Measurements from ENCODE around the gene GP1BA.

Gene GP1BA

DNA sequence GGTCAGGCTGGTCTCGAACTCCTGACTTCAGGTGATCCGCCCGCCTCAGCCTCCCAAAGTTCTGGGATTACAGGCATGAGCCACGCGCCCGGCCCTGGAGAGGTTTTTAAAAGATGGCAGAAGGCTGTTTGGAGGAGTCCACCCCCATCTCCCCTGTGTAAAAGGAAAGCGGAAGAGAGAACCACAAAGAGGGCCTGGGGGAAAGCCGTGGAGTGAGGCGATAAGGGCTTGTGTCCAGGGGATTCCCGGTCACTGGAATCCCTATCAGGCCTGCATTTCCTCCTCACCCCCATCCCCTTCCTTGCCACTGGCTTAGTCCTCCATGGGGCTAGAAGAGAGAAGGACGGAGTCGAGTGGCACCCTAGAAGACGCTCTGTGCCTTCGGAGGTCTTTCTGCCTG, at the start of gene GP1BA:
GP1BA (plus strand) TSS at position 315 of the 400 bp plus-strand sequence. CDS start 328 bp downstream, outside the sequence.
- no peak for DNase-seq (ENCODE audit: low read depth)

DNA sequence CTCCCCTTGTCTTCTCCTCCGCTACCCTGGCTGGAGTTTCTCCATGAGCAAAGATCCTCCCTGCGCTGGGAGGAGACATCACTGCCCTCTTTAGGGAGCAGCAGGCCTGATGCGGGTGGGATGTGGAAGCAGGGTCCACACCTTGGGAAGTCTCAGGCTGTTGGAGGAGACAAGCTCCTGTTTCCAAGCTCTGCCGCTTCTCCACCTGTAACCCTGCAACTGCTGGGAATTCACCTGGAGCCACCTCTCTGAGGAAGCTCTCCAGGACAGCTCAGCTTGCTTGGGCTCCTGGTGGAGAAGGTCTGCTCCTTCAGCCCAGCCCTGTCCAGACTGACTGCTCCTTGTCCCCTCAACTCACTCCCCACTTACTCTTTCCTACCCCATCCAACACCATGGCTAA, 47.6 kb upstream of the GP1BA start:
- DNase-seq (ENCODE audit: low read depth): no peak

DNA sequence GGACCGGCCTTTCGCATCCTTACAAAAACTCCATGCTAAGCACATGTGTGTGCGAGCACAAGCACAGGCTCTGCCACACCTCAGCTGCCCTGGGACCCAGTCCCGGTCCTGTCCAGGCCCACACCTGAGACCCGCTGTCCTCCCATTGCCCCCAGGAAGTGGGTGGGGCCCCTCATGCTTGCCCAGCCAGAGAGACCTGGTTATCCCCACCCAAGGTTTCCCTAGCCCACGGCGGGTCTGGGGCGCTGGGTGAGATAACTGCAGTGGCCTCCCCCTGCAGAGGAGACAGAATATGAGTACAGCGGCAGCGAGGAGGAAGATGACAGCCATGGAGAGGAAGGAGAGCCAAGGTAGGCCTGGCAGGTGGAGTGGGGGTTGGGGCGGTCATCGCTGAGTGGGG, 45.2 kb upstream of the GP1BA start:
- DNase-seq (ENCODE audit: low read depth): no peak

DNA sequence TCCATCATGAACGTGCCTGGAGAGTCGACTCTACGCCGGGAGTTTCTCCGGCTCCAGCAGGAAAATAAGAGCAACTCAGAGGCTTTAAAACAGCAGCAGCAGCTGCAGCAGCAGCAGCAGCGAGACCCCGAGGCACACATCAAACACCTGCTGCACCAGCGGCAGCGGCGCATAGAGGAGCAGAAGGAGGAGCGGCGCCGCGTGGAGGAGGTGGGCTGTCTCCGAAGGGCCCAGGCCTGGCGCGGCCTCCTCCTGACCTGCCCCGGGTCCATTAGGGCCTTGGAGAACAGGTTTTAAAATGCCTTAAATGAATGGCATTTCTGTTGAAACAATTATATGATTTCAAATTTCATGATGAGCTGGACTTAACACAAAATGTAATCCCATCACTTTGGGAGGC, 44.5 kb upstream of the GP1BA start:
- no peak for DNase-seq (ENCODE audit: low read depth)

DNA sequence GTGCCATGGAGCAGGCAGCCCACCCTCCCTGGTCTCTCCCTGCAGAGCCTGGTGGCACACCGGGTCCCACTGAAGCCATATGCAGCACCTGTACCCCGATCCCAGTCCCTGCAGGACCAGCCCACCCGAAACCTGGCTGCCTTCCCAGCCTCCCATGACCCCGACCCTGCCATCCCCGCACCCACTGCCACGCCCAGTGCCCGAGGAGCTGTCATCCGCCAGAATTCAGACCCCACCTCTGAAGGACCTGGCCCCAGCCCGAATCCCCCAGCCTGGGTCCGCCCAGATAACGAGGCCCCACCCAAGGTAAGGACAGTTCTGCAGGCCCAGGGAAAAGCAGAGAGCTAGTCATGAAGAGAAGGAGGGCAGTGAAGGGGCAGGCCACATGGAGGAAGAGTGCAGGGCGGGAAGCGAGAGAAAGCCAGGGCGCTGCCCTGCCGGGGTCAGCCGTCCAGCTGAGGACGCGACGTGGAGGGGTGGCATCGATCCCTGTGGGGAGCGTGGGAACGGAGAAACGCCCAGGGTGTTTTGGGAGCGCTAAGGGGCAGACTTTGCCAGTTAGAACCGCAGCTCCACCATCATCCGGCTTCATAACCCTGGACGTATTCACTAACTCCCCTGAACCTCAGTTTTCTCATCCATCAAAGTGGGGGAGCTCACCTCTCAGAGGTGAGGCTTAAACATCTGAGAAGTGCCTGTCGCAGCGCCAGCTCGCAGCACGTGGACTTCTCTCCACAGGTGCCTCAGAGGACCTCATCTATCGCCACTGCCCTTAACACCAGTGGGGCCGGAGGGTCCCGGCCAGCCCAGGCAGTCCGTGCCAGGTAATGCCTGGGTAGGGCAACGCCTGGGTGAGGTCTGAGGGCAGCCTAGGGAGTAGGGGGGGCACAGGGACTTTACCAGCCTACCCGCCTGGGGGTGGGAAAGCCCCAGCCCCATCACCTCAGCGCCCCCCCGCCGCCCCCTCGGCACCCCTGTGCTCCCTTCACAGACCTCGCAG, 40.4 kb upstream of the GP1BA start:
- no peak for DNase-seq (ENCODE audit: low read depth)

DNA sequence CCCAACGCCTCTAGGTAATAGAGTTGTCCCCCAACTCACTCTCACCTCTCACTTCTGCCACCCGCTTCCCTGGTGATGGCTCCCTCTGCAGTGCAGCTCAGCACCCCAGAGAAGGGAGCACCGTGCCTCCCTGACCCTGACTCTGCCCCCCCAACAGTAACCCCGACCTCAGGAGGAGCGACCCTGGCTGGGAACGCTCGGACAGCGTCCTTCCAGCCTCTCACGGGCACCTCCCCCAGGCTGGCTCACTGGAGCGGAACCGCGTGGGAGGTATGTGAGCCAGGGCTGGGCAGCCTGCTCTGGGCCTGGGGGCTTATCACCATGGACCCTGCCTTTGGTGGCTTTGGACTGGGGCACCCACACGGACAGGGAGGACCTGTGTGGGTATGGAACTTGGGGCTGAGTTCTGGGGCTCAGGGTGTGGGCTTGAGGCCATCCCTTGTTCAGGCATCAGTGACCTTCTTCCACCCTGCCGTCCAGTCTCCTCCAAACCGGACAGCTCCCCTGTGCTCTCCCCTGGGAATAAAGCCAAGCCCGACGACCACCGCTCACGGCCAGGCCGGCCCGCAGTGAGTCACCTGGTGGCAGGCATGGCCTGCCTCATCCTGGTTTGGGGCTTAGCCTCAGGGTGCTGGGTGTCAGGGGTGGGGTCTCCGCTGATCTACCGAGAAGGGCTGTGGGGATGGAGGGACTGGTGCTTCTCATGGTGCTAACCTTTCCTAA, 39.4 kb upstream of the GP1BA start:
- no peak for DNase-seq (ENCODE audit: low read depth)

DNA sequence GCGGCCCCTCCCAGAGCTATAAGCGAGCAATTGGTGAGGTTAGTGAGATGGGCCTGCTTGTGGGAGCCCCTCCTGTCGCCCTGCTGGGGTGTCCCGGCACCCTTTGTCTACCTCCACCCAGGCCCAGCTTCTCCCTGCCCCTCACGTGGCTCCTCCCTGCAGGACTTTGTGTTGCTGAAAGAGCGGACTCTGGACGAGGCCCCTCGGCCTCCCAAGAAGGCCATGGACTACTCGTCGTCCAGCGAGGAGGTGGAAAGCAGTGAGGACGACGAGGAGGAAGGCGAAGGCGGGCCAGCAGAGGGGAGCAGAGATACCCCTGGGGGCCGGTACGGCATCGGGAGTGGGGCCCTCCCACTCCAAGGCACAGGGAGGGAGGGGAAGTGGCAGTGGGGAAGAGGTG, 38.8 kb upstream of the GP1BA start:
- DNase-seq (ENCODE audit: low read depth): no peak

DNA sequence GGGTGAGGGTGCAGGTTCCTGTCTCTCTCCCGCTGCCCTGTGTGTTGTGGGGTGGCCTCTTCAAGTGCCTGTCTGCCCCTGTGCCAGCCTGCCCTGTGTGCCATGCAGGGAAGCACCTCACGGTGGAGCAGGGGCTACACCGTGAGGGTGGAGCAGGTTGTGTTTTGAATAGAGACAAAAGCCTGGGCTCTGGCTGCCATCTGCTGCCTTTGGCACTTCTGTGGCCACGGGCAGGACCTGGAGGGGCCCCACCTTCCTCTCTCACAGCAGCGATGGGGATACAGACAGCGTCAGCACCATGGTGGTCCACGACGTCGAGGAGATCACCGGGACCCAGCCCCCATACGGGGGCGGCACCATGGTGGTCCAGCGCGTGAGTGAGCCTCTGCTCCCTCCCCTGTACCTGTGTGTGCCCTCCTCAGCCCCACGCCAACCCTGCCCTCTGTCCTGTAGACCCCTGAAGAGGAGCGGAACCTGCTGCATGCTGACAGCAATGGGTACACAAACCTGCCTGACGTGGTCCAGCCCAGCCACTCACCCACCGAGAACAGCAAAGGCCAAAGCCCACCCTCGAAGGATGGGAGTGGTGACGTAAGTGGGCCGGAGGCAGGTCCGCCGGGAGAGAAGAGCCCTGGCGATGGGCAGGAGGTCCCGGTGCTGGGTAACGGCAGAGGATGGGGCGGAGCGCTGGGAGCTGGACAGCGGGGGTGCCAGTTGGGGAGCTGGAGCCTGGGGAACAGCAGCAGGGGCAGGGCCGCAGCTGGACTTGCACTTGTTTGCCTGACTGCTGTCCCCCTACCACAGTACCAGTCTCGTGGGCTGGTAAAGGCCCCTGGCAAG, 38.1 kb upstream of the GP1BA start:
- DNase-seq (ENCODE audit: low read depth): no peak

DNA sequence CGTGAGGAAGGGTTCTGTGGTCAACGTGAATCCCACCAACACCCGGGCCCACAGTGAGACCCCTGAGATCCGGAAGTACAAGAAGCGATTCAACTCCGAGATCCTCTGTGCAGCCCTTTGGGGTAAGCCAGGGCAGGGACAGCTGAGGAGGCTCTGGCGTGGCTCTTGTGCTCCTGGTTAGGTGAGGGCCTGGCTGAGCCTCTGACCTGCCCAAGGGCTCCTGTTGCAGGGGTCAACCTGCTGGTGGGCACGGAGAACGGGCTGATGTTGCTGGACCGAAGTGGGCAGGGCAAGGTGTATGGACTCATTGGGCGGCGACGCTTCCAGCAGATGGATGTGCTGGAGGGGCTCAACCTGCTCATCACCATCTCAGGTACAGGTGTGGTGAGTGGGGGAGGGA, 37.0 kb upstream of the GP1BA start:
- no peak for DNase-seq (ENCODE audit: low read depth)

DNA sequence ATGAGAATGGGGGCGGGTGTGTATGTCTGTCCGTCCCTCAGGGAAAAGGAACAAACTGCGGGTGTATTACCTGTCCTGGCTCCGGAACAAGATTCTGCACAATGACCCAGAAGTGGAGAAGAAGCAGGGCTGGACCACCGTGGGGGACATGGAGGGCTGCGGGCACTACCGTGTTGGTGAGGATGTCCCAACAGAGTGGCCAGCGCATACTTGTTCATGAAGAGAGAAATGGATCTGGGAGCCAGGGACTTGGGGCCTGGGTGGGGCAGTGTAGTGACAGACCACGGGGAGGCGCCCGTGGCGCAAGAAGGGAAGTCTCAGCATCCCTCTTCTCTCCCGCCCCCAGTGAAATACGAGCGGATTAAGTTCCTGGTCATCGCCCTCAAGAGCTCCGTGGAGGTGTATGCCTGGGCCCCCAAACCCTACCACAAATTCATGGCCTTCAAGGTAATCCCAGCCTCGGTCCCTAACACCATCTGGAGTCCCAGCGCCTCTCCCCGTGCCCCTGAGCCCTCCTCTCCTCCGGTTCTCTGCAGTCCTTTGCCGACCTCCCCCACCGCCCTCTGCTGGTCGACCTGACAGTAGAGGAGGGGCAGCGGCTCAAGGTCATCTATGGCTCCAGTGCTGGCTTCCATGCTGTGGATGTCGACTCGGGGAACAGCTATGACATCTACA, 36.3 kb upstream of the GP1BA start:
- no peak for DNase-seq (ENCODE audit: low read depth)

DNA sequence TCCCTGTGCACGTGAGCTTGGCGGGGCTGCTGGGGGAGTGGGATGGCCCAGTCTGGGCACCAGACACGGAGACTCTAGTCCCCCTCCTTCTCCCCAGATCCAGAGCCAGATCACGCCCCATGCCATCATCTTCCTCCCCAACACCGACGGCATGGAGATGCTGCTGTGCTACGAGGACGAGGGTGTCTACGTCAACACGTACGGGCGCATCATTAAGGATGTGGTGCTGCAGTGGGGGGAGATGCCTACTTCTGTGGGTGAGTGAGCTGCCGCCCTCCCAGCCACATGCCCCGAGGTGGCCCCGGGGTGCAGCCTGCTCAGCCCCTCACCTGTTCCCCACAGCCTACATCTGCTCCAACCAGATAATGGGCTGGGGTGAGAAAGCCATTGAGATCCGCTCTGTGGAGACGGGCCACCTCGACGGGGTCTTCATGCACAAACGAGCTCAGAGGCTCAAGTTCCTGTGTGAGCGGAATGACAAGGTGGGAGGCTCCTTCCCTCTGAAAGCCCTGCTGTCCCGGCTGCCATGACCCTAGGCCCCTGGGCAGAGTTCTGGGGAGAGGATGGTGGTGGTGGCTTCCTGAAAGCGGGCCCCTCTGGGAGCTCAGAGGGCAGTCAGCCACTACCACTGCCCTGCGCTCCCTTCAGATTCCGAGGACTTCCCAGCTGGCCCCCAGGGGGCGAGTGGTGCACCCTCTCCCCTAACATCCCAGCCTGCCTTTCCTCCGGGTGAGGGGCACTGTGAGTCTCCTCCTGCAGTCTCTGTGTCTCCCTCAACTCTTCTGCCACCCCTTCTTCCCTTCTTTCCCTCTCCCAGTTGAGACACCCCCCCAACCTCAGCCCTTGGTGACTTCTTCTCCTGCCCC, 35.5 kb upstream of the GP1BA start:
- DNase-seq (ENCODE audit: low read depth): no peak

DNA sequence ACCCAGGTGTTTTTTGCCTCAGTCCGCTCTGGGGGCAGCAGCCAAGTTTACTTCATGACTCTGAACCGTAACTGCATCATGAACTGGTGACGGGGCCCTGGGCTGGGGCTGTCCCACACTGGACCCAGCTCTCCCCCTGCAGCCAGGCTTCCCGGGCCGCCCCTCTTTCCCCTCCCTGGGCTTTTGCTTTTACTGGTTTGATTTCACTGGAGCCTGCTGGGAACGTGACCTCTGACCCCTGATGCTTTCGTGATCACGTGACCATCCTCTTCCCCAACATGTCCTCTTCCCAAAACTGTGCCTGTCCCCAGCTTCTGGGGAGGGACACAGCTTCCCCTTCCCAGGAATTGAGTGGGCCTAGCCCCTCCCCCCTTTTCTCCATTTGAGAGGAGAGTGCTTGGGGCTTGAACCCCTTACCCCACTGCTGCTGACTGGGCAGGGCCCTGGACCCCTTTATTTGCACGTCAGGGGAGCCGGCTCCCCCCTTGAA, 34.8 kb upstream of the GP1BA start:
- no peak for DNase-seq (ENCODE audit: low read depth)

DNA sequence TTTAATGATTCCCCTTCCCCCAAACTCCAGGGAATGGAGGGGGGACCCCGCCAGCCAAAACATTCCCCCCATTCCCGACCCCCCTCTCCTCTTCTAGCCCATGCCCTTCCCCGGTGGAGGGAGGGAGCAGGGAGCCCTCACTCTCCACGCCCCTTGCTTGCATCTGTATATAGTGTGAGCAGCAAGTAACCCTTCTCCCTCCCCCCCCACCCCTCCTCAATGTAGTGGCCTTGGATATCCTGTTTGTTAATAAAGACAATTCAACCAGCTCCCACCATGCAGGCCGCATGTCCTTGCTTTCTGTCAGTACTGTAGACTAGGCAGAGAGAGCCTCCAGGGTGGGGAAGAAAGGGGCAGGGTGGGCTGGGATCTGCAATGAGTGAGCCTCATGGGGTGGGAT, 34.3 kb upstream of the GP1BA start:
- DNase-seq (ENCODE audit: low read depth): no peak

DNA sequence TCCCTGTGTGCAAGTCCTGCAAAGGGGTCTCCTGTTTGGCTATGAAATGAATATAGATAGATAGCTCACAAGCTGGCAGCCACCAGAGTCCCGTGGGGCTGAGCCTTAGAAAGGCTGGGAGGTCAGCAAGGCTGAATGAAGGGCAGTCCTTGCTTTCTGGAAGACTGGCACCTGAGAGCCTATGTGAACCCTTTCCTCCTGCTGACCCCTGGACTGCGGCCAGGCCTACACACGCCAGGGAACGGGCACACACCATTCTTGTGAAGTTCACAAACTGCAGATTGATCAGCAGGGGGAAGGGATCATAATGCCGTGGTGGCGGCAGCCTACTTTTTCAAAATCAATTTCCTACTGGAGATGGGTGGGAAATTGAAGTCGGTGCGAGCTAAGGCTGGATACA, 33.7 kb upstream of the GP1BA start:
- no peak for DNase-seq (ENCODE audit: low read depth)

DNA sequence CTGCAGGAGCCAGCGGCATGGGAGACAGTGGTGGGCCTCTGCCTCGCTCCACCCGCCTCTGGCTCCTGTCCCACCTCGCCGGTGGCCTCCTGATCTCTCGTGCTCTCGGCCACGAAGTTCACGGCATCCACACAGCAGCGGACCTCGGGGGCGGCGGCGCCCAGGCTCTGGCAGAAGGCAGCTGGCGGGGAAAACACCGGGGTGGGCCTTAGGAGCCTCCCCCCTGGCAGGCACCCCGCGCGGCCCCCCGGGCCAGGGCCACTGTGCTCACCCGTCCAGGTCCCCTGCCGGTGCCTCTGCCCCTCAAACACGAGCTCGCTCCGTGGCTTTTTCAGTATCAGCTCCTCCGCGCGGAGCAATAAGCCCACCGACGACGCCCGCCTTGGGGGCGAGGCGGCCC, 33.1 kb upstream of the GP1BA start:
- DNase-seq (ENCODE audit: low read depth): no peak

DNA sequence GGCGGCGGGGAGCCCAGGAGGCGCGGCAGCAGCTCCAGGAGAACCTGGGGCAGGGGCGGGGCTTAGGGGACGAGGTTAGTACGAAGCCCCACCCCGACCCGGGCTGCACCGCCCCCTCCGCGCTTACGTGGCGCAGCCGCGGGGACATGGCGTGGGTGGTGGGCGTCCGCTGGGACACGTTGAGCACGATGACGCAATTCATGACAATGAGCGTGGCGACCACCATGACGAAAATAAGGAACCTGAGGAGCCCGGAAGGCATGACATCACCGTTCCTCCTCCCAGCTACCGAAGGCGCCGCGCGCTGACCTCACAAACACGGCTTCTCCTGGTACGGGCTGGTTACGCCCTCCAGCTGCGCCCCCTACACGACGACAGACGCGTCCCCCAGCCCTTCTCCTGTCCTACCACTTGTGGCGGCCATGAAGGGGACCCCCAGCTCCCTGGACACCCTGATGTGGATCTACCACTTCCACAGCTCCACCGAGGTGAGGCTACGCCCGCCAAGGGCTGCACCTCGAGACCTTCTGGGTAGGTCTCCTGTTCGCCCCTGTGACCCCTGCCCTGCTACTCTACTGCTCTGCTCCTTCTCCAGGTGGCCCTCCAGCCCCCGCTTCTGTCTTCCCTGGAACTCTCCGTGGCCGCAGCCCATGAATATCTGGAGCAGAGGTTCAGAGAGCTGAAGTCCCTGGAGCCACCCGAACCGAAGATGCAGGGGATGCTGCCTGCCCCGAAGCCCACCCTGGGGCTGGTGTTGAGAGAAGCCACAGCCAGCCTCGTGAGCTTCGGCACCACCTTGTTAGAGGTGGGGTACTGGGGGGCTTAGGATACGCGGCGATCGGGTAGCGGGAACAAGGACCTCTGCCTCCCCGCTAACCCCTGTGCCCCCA, 32.5 kb upstream of the GP1BA start, which contains the start of gene C17orf107:
C17orf107 (plus strand) TSS at position 196 of the 890 bp plus-strand sequence; CDS start at position 423, 227 bp downstream.
- DNase-seq (ENCODE audit: low read depth): peak; percentile 67

DNA sequence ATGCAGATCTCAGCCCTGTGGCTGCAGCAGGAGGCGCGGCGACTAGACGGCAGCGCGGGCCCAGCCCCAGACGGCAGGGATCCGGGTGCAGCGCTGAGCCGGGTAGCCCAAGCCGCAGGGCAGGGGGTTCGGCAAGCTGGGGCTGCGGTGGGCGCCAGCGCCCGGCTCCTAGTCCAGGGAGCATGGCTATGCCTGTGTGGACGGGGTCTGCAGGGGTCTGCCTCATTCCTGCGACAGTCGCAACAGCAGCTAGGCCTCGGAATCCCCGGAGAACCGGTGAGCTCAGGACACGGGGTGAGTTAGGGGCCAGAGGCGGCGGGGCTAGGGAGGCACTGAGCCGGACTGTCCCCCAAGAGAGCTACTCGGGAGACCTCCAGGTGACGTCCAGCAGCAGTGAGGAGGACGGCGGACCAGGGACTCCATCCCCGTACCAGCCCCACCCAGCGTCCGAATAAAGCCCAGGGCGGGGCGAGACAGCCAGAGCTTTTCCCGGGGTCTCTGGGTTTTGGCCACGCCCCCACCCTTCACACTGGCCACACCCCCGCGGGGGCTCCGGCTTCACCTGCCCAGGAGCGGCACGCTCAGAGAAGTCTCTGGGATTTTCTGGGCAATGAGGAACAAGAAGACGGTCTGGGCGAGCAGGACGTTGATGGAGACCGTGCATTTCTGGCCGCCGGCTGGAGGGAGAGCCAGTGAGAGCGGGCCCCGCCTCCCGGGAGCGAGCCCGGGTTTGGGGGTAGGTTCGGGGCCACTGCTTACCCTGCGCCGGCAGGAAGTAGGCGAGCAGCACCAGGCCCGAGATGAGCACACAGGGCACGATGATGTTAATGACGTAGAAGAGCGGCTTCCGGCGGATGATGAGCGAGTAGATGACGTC, 31.6 kb upstream of the GP1BA start:
- no peak for DNase-seq (ENCODE audit: low read depth)

DNA sequence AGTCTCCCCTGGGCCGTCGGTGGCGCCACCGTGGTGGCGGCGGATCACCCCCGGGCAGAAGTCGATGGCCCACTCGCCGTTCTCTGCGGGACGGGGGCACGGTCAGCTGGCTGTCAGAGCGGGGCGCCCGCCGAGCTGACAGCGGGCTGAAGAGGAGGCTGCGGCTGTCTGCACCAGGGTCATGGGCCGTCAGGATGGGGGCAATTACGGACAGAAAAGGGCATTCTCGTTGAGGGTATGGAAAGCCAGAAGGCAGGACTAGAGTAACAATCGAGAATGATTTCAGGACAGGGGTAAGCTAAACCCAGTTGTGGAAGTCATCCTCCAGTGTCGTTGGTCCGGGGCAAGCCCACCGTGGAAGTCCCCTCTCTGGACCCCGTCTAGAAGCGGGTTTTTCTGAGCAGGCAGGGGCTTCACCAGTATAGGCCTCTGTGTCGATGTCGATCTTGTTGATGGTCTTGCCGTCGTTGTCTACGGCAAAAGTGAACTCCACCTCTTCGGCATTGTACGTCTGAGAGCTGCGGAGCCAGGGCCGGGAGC, 30.9 kb upstream of the GP1BA start:
- no peak for DNase-seq (ENCODE audit: low read depth)
